GM18526 (cell line): Measurements from ENCODE around the gene CPEB3.

ENCODE experiments used
- POLR2A ChIP-seq: IDR thresholded peaks from 3 replicates; pipeline ENCODE4 v1.6.1; 2011; ENCODE audit not compliant: insufficient read length; ENCODE audit errors: extremely low read depth

The CPEB3 gene

GRCh38 chr10:92142512-92142911 lies 148.4 kb downstream of the CPEB3 start:
- no peak for TF ChIP-seq POLR2A

GRCh38 chr10:92131275-92131820 lies 159.5 kb downstream of the CPEB3 start:
- TF ChIP-seq POLR2A = no peak

- no peak for TF ChIP-seq POLR2A
These were observed 160.1 kb downstream of the CPEB3 start for GRCh38 chr10:92130622-92131274.

- no peak for TF ChIP-seq POLR2A
These were observed 164.7 kb downstream of the CPEB3 start for GRCh38 chr10:92126100-92126650.

- TF ChIP-seq POLR2A = no peak
These were observed 165.7 kb downstream of the CPEB3 start for GRCh38 chr10:92125144-92125543.

GRCh38 chr10:92124616-92125143 lies 166.2 kb downstream of the CPEB3 start:
- no peak for TF ChIP-seq POLR2A

GRCh38 chr10:92124020-92124419 lies 166.9 kb downstream of the CPEB3 start:
- no peak for TF ChIP-seq POLR2A

GRCh38 chr10:92122941-92123450 lies 167.9 kb downstream of the CPEB3 start:
- no peak for TF ChIP-seq POLR2A

- no peak for TF ChIP-seq POLR2A
These were observed 169.0 kb downstream of the CPEB3 start for GRCh38 chr10:92121686-92122492.

- no peak for TF ChIP-seq POLR2A
These were observed 171.5 kb downstream of the CPEB3 start for GRCh38 chr10:92119340-92119739.

GRCh38 chr10:92113911-92114600 lies 176.8 kb downstream of the CPEB3 start:
- no peak for TF ChIP-seq POLR2A

- no peak for TF ChIP-seq POLR2A
These were observed 178.4 kb downstream of the CPEB3 start for GRCh38 chr10:92112462-92112861.

GRCh38 chr10:92111336-92111939 lies 179.4 kb downstream of the CPEB3 start:
- no peak for TF ChIP-seq POLR2A

- TF ChIP-seq POLR2A = no peak
These were observed 180.7 kb downstream of the CPEB3 start for GRCh38 chr10:92110039-92110794.
